GM19468 (cell line): ENCODE results near the gene WNK4.
"Not testable (repeated sequence)": the region's sequence is repeated elsewhere in the genome, so short reads cannot be mapped to it uniquely, and the experiment has no call there.

Experiments
- ATAC-seq: cut with Tn5 transposase; IDR thresholded peaks from one replicate; pipeline ENCODE4 v1.9.1; 2021; ENCODE audit warnings: mild to moderate bottlenecking, moderate library complexity, moderate number of reproducible peaks; ENCODE audit not compliant: unreplicated experiment; ENCODE audit errors: extremely low read depth

The WNK4 gene

GRCh38 chr17:42779936-42780850, at the start of gene WNK4:
WNK4 (plus strand) TSS chr17:42780610; CDS start chr17:42780699, 89 bp downstream.
- no peak for ATAC-seq

- ATAC-seq = no peak
Observed at GRCh38 chr17:42740699-42741098, 39.7 kb upstream of the WNK4 start.

- ATAC-seq = not testable (repeated sequence)
Observed at GRCh38 chr17:42742916-42743315, 37.5 kb upstream of the WNK4 start.

- no peak for ATAC-seq
Observed at GRCh38 chr17:42743595-42744282, 36.7 kb upstream of the WNK4 start.

GRCh38 chr17:42744283-42744805, 36.1 kb upstream of the WNK4 start:
- ATAC-seq = no peak

- ATAC-seq = peak; percentile 32
Observed at GRCh38 chr17:42744806-42745617, 35.4 kb upstream of the WNK4 start, which contains the start of gene EZH1. EZH1 (minus strand) TSS chr17:42745040; CDS start chr17:42728941, 16,099 bp downstream.

GRCh38 chr17:42748202-42748907, 32.1 kb upstream of the WNK4 start:
- no peak for ATAC-seq

GRCh38 chr17:42748908-42749798, 31.3 kb upstream of the WNK4 start:
- no peak for ATAC-seq

- no peak for ATAC-seq
Observed at GRCh38 chr17:42750739-42751344, 29.6 kb upstream of the WNK4 start.

- no peak for ATAC-seq
Observed at GRCh38 chr17:42751628-42752027, 28.8 kb upstream of the WNK4 start.

GRCh38 chr17:42754782-42755181, 25.6 kb upstream of the WNK4 start:
- no peak for ATAC-seq

- no peak for ATAC-seq
Observed at GRCh38 chr17:42759982-42760651, 20.3 kb upstream of the WNK4 start.

- no peak for ATAC-seq
Observed at GRCh38 chr17:42760652-42761581, 19.5 kb upstream of the WNK4 start, which contains the start of gene RAMP2. RAMP2 (plus strand) TSS chr17:42761227; CDS start chr17:42761262, 35 bp downstream.

GRCh38 chr17:42761638-42762037, 18.8 kb upstream of the WNK4 start:
- no peak for ATAC-seq

- no peak for ATAC-seq
Observed at GRCh38 chr17:42766124-42766523, 14.3 kb upstream of the WNK4 start.

GRCh38 chr17:42767512-42767911, 12.9 kb upstream of the WNK4 start:
- ATAC-seq = no peak
